Thyroid gland (tissue), 4 donors: Measurements from ENCODE around the gene POLDIP3.

Experiments used
- CTCF ChIP-seq, 6 experiments: fragments of 200-600 bp in 3 of 6; fragments of 450-650 bp in 3 of 6; sonication (generic) in 3 of 6; IDR thresholded peaks; one replicate each; pipeline ENCODE4 v1.5.1; 2016 to 2019; ENCODE audit warnings: antibody characterized with exemption in 6 of 6, mild to moderate bottlenecking in 2 of 6, inconsistent platforms in 1 of 6, moderate library complexity in 1 of 6
- POLR2A ChIP-seq, 2 donors: fragments of 450-650 bp; IDR thresholded peaks; one replicate each; pipeline ENCODE4 v1.6.1; 2017; ENCODE audit warnings: antibody characterized with exemption in 2 of 2, mild to moderate bottlenecking in 2 of 2, moderate library complexity in 1 of 2

GRCh38 chr22:42560381-42560780 lies 54.3 kb downstream of the POLDIP3 start:
- TF ChIP-seq CTCF (IDR thresholded peaks at IDR 0.05), result no peak
- no peak for TF ChIP-seq POLR2A (IDR thresholded peaks at IDR 0.05)
